SK-N-SH (cell line): Measurements from ENCODE around the gene FBXW11. TPM values are rescaled to one million over a fixed set of nuclear protein-coding genes. Genes with fewer than 3 reads are reported as not detected.

Experiments used
- CTCF ChIA-PET: fragments of 300-600, 350-600 bp; formaldehyde crosslinking; extraction: SDS; loops from one replicate; lab custom pipeline; 2021; lab: Yijun Ruan, JAX
- POLR2A ChIA-PET: fragments of 350-600 bp; sonication (Branson Sonifier 250); formaldehyde crosslinking; extraction: SDS; loops from one replicate; lab custom pipeline; 2020; ENCODE audit warnings: antibody characterized with exemption, inconsistent platforms; lab: Yijun Ruan, JAX
- DNase-seq: peaks from one replicate; pipeline ENCODE4 v3.0.0; 2012
- H2AFZ ChIP-seq: fragments of 200-600 bp; sonication (generic); 2 replicates; pipeline ENCODE4 v1.8.1; 2016; ENCODE audit warnings: antibody characterized with exemption, mild to moderate bottlenecking, low read depth
- H3F3A ChIP-seq: fragments of 200-600 bp; sonication (generic); replicated peaks from 2 replicates; pipeline ENCODE3; 2016; ENCODE audit warnings: antibody characterized with exemption, mild to moderate bottlenecking; ENCODE audit not compliant: insufficient read depth
- H3K27ac ChIP-seq, 2 experiments: fragments of 200-500 bp in 1 of 2; fragments of 200-600 bp in 1 of 2; sonication (Bioruptor generic) in 1 of 2; sonication (generic), shearing (Covaris generic) in 1 of 2; 2 replicates each; pipeline versions ENCODE4 v1.5.1 to v1.6.1; 2014 to 2016; ENCODE audit warnings: low read depth in 2 of 2, inconsistent platforms in 1 of 2, low read length in 1 of 2, mild to moderate bottlenecking in 1 of 2, mixed read lengths in 1 of 2
- H3K27me3 ChIP-seq: fragments of 200-600 bp; sonication (generic), shearing (Covaris generic); 2 replicates; pipeline ENCODE4 v1.6.1; 2016; ENCODE audit warnings: mixed run types; ENCODE audit not compliant: insufficient read depth
- H3K36me3 ChIP-seq, 2 experiments: fragments of 200-500 bp in 1 of 2; fragments of 200-600 bp in 1 of 2; sonication (Bioruptor generic) in 1 of 2; sonication (generic) in 1 of 2; replicated peaks in 1 of 2; 2 replicates each; pipeline versions ENCODE3 to v1.5.1; 2014 to 2016; ENCODE audit warnings: low read length in 1 of 2, mild to moderate bottlenecking in 1 of 2; ENCODE audit not compliant: insufficient read depth in 2 of 2, control insufficient read depth in 1 of 2
- H3K4me1 ChIP-seq, 2 experiments: fragments of 200-500 bp in 1 of 2; fragments of 200-600 bp in 1 of 2; sonication (Bioruptor generic) in 1 of 2; sonication (generic), shearing (Covaris generic) in 1 of 2; 2 replicates each; pipeline versions ENCODE4 v1.5.1 to v1.6.1; 2014 to 2016; ENCODE audit warnings: low read depth in 1 of 2, low read length in 1 of 2, mixed run types in 1 of 2; ENCODE audit not compliant: insufficient read depth in 2 of 2, control insufficient read depth in 1 of 2
- H3K4me2 ChIP-seq: fragments of 200-600 bp; sonication (generic), shearing (Covaris generic); 2 replicates; pipeline ENCODE4 v1.6.1; 2017; ENCODE audit warnings: mixed run types
- H3K4me3 ChIP-seq, 2 experiments: fragments of 200-500 bp in 1 of 2; fragments of 200-600 bp in 1 of 2; sonication (Bioruptor generic) in 1 of 2; sonication (generic), shearing (Covaris generic) in 1 of 2; 2 replicates each; pipeline versions ENCODE4 v1.5.1 to v1.8.1; 2014 to 2016; ENCODE audit warnings: low read depth in 2 of 2, inconsistent platforms in 1 of 2, low read length in 1 of 2, mild to moderate bottlenecking in 1 of 2, mixed read lengths in 1 of 2, moderate library complexity in 1 of 2
- H3K79me2 ChIP-seq: fragments of 200-600 bp; sonication (generic); 2 replicates; pipeline ENCODE4 v1.8.1; 2017; ENCODE audit warnings: mild to moderate bottlenecking; ENCODE audit not compliant: insufficient read depth
- H3K9ac ChIP-seq: fragments of 200-600 bp; sonication (generic); 2 replicates; pipeline ENCODE4 v1.6.1; 2017; ENCODE audit warnings: mixed run types
- H3K9me2 ChIP-seq: fragments of 200-600 bp; sonication (generic); 2 replicates; pipeline ENCODE4 v1.6.1; 2017; ENCODE audit warnings: mixed run types
- H3K9me3 ChIP-seq: fragments of 200-600 bp; sonication (generic); 2 replicates; pipeline ENCODE4 v1.6.1; 2017; ENCODE audit warnings: mixed run types, mild to moderate bottlenecking, moderate library complexity
- H4K20me1 ChIP-seq: fragments of 200-600 bp; sonication (generic); 2 replicates; pipeline ENCODE4 v1.6.1; 2017; ENCODE audit warnings: mild to moderate bottlenecking, mixed run types; ENCODE audit not compliant: insufficient read depth
- ELF1 ChIP-seq: IDR thresholded peaks from 2 replicates; pipeline ENCODE4 v1.4.0; 2012
- EZH2phosphoT487 ChIP-seq: fragments of 200-600 bp; sonication (generic); IDR thresholded peaks from 2 replicates; pipeline ENCODE4 v1.6.1; 2017; ENCODE audit warnings: low read depth, mixed run types, mild to moderate bottlenecking, antibody characterized with exemption, moderate library complexity, borderline replicate concordance
- FOSL2 ChIP-seq: IDR thresholded peaks from 2 replicates; pipeline ENCODE4 v1.4.0; 2012; ENCODE audit warnings: low read depth, mild to moderate bottlenecking, moderate library complexity, borderline replicate concordance
- FOXM1 ChIP-seq: IDR thresholded peaks from 2 replicates; pipeline ENCODE4 v1.4.0; 2012; ENCODE audit warnings: low read depth, mild to moderate bottlenecking
- GATA2 ChIP-seq: sonication (generic); formaldehyde crosslinking; IDR thresholded peaks from 2 replicates; pipeline ENCODE4 v1.5.0; 2020; ENCODE audit warnings: mild to moderate bottlenecking, missing genetic modification reagents
- JUND ChIP-seq: IDR thresholded peaks from 2 replicates; pipeline ENCODE4 v1.4.0; 2012
- MXI1 ChIP-seq: IDR thresholded peaks from 2 replicates; pipeline ENCODE4 v1.6.1; 2012; ENCODE audit warnings: mild to moderate bottlenecking, low read depth, low read length, improper control_type of control experiment
- NFIC ChIP-seq: IDR thresholded peaks from 2 replicates; pipeline ENCODE4 v1.4.0; 2012; ENCODE audit warnings: borderline replicate concordance
- POLR2AphosphoS5 ChIP-seq: IDR thresholded peaks from 2 replicates; pipeline ENCODE4 v1.6.1; 2012; ENCODE audit warnings: low read depth, low read length
- RAD21 ChIP-seq: IDR thresholded peaks from 2 replicates; pipeline ENCODE4 v1.6.1; 2012; ENCODE audit warnings: mild to moderate bottlenecking, low read length
- RCOR1 ChIP-seq: fragments of 150-350 bp; IDR thresholded peaks from 2 replicates; pipeline ENCODE4 v1.6.1; 2017; ENCODE audit warnings: antibody characterized with exemption, low read length
- RXRA ChIP-seq: IDR thresholded peaks from 2 replicates; pipeline ENCODE4 v1.4.0; 2012; ENCODE audit warnings: low read depth, mild to moderate bottlenecking, borderline replicate concordance
- SMC3 ChIP-seq: IDR thresholded peaks from 2 replicates; pipeline ENCODE4 v1.6.1; 2012; ENCODE audit warnings: low read depth, low read length, improper control_type of control experiment
- TAF1 ChIP-seq: IDR thresholded peaks from 2 replicates; pipeline ENCODE4 v1.6.1; 2012; ENCODE audit warnings: low read depth, mild to moderate bottlenecking, low read length, moderate library complexity, borderline replicate concordance
- TCF12 ChIP-seq: IDR thresholded peaks from 2 replicates; pipeline ENCODE4 v1.4.0; 2012
- TEAD4 ChIP-seq: IDR thresholded peaks from 2 replicates; pipeline ENCODE4 v1.4.0; 2012; ENCODE audit warnings: mild to moderate bottlenecking, borderline replicate concordance; ENCODE audit not compliant: insufficient read depth
- YY1 ChIP-seq: IDR thresholded peaks from 2 replicates; pipeline ENCODE4 v1.4.0; 2012; ENCODE audit warnings: low read depth, mild to moderate bottlenecking
- WGBS: methylation state at CpG from one replicate; pipeline ENCODE4 v1.1.6; 2017; ENCODE audit warnings: low lambda C conversion rate; 5-methylcytosine and 5-hydroxymethylcytosine counted together
- polyA plus RNA-seq, 3 experiments: library from polyadenylated mRNA; depleted of rRNA; stranded (reverse); fragments of >200 nt; gene quantifications; 2 replicates each; pipeline ENCODE4 v1.2.3, GENCODE V29; 2012
- TF ChIP-seq, protein P1 (sequence below): IDR thresholded peaks from 2 replicates; pipeline ENCODE4 v1.4.0; 2012; ENCODE audit warnings: low read depth, borderline replicate concordance
- TF ChIP-seq, protein P2 (sequence below): IDR thresholded peaks from 2 replicates; pipeline ENCODE4 v1.4.0; 2012; ENCODE audit warnings: low read depth
- TF ChIP-seq, protein P3 (sequence below): IDR thresholded peaks from 2 replicates; pipeline ENCODE4 v1.4.0; 2012; ENCODE audit warnings: low read depth, borderline replicate concordance

Gene FBXW11
- polyA plus RNA-seq, 1 of the 3 experiments (the other 2 are of a cell fraction), result 37.5 TPM

DNA sequence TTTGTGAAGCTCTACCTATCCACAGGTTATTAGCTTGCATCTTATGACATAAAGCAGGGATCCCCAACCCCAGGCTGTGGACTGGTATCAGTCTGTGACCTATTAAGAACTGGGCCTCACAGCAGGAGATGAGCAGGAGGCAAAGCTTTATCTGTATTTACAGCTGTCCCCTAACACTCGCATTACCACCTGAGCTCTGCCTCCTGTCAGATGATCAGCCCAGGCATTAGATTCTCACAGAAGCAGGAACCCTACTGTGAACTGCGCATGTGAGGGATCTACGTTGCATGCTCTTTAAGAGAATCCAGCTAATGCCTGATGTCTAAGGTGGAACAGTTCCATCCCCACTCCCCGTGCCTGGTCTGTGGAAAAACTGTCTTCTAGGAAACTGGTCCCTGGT lies 19.7 kb downstream of the FBXW11 start:
- peaks cover 2 to 23% of the 10 kb centered on the region in 2 experiments; a peak in 3 of 4 replicates for H3K4me1 ChIP-seq
- TF ChIP-seq, protein P1, sequence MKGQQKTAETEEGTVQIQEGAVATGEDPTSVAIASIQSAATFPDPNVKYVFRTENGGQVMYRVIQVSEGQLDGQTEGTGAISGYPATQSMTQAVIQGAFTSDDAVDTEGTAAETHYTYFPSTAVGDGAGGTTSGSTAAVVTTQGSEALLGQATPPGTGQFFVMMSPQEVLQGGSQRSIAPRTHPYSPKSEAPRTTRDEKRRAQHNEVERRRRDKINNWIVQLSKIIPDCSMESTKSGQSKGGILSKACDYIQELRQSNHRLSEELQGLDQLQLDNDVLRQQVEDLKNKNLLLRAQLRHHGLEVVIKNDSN, result no peak
- no peak for TF ChIP-seq RCOR1
- TF ChIP-seq, protein P2, sequence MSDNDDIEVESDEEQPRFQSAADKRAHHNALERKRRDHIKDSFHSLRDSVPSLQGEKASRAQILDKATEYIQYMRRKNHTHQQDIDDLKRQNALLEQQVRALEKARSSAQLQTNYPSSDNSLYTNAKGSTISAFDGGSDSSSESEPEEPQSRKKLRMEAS, result no peak
- TF ChIP-seq SMC3, result no peak
- no peak for TF ChIP-seq MXI1
- TF ChIP-seq TCF12, result no peak
- TF ChIP-seq FOXM1, result no peak
- TF ChIP-seq EZH2phosphoT487, result no peak
- TF ChIP-seq RAD21, result no peak
- TF ChIP-seq TEAD4, result no peak
- no peak for TF ChIP-seq POLR2AphosphoS5
- no peak for TF ChIP-seq TAF1
- TF ChIP-seq NFIC, result no peak
- no peak for TF ChIP-seq YY1
- no peak for TF ChIP-seq FOSL2
- no peak for TF ChIP-seq ELF1
- TF ChIP-seq RXRA, result no peak
- TF ChIP-seq GATA2, result no peak
- TF ChIP-seq, protein P3, sequence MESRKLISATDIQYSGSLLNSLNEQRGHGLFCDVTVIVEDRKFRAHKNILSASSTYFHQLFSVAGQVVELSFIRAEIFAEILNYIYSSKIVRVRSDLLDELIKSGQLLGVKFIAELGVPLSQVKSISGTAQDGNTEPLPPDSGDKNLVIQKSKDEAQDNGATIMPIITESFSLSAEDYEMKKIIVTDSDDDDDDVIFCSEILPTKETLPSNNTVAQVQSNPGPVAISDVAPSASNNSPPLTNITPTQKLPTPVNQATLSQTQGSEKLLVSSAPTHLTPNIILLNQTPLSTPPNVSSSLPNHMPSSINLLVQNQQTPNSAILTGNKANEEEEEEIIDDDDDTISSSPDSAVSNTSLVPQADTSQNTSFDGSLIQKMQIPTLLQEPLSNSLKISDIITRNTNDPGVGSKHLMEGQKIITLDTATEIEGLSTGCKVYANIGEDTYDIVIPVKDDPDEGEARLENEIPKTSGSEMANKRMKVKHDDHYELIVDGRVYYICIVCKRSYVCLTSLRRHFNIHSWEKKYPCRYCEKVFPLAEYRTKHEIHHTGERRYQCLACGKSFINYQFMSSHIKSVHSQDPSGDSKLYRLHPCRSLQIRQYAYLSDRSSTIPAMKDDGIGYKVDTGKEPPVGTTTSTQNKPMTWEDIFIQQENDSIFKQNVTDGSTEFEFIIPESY, result no peak
- no peak for TF ChIP-seq JUND
- no peak overlapping the region for H3K9ac ChIP-seq
- H3K27ac ChIP-seq, result no peak overlapping the region
- H3K9me3 ChIP-seq, result no peaks in the 10 kb centered on the region
- H3K4me2 ChIP-seq, result no peak overlapping the region
- no peaks in the 10 kb centered on the region for H3K27me3 ChIP-seq
- H3K36me3 ChIP-seq, result peaks cover 0 to 11% of the 10 kb centered on the region in 2 experiments
- ChIA-PET POLR2A (interaction anchor here (0.6 kb wide), 1 partner anchor 26 kb away, joined by 3 read pairs; no protein-coding TSS in a partner anchor), CTCF (interaction anchor here (0.9 kb wide), 1 partner anchor 18 kb away, joined by 4 read pairs; no protein-coding TSS in a partner anchor)
- WGBS, result 100% methylated on average over 4 of the region's 4 CpGs
- H3K9me2 ChIP-seq, result no peaks in the 10 kb centered on the region
- H3K4me3 ChIP-seq, result no peak overlapping the region
- peaks cover 29% of the 10 kb centered on the region for H3F3A ChIP-seq
- DNase-seq, result no peak
- H2AFZ ChIP-seq, result no peak overlapping the region
- peaks cover 83% of the 10 kb centered on the region for H4K20me1 ChIP-seq
- H3K79me2 ChIP-seq, result peaks cover 96% of the 10 kb centered on the region
